ENCODE data around the gene MS4A2.

DNA sequence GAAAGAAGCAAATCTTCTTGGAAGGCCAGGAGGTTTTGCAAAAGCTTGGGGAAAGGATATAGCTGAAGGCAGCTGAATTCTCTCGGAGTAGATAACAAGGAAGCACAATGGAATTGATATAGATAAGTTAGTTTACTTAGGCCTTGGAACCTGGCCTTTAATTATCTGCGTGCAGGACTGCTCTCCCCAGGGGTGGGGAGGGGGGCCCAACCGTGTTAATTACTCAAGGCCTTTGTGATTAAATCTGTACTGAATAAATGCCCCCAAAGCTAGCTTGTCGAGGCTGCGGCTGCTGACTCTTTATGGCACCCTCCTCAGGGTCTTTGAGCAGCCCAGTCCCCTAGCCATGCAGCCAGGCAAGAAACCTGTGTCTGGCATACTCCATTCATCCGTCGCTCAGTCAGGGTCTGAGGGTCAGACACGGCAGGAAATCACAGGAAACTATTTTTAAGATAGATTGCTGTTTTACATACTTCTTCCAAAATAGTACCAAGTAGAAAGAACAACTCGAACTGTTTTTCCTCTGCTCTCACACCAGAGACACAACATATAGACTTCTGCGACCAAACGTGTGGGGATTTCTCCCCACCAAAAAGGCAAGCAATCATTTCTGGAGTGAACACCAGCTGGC is 36.5 kb downstream of the MS4A2 start:
- TF ChIP-seq EP300 (IDR thresholded peaks at IDR 0.05; ENCODE audit: borderline replicate concordance) = no peak
- no peak for TF ChIP-seq NFIC (IDR thresholded peaks at IDR 0.05)
- TF ChIP-seq, protein P1, sequence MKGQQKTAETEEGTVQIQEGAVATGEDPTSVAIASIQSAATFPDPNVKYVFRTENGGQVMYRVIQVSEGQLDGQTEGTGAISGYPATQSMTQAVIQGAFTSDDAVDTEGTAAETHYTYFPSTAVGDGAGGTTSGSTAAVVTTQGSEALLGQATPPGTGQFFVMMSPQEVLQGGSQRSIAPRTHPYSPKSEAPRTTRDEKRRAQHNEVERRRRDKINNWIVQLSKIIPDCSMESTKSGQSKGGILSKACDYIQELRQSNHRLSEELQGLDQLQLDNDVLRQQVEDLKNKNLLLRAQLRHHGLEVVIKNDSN (IDR thresholded peaks at IDR 0.05) = no peak
- no peak for TF ChIP-seq TCF12 (IDR thresholded peaks at IDR 0.05; ENCODE audit: low read depth)
- no peak for TF ChIP-seq CEBPB (IDR thresholded peaks at IDR 0.05)
- TF ChIP-seq RAD21 (IDR thresholded peaks at IDR 0.05; ENCODE audit: low read depth) = no peak
- TF ChIP-seq CREB1 (IDR thresholded peaks at IDR 0.05; ENCODE audit: low read depth) = no peak
- no peak for TF ChIP-seq ZBTB7A (IDR thresholded peaks at IDR 0.05; ENCODE audit: low read depth)
- no peak for TF ChIP-seq TEAD4 (IDR thresholded peaks at IDR 0.05)
- no peak for TF ChIP-seq YY1 (IDR thresholded peaks at IDR 0.05; ENCODE audit: low read depth)
- TF ChIP-seq TAF1 (IDR thresholded peaks at IDR 0.05; ENCODE audit: low read depth) = no peak

All from Ishikawa (cell line).